ENCODE results near the gene TNIK. TPM values are rescaled to one million over a fixed set of nuclear protein-coding genes. Genes with fewer than 3 reads are reported as not detected.

Gene TNIK
- total and polyA plus RNA-seq, 2 experiments from 2014 or later: 7.4 to 13.8 TPM

- no peaks in the 10 kb centered on the region for H4K20me1 ChIP-seq (ENCODE audit: insufficient read depth, poor library complexity, severe bottlenecking)
- H3K79me2 ChIP-seq: no peaks in the 10 kb centered on the region
- H3K36me3 ChIP-seq (replicated peaks; ENCODE audit: insufficient read depth, low read depth): no peaks in the 10 kb centered on the region
- no peak for DNase-seq (ENCODE audit: low spot score)
- H3K9me3 ChIP-seq (ENCODE audit: low read depth): no peaks in the 10 kb centered on the region
- no peaks in the 10 kb centered on the region for H3K9me2 ChIP-seq (replicated peaks; ENCODE audit: insufficient read depth)
- H3K4me2 ChIP-seq: no peak overlapping the region
- no peaks in the 10 kb centered on the region for H3K27me3 ChIP-seq
- no peaks in the 10 kb centered on the region for H3K4me1 ChIP-seq (ENCODE audit: insufficient read depth)
- no peak for TF ChIP-seq CTCF (IDR thresholded peaks at IDR 0.05; ENCODE audit: poor library complexity)
- TF ChIP-seq EZH2phosphoT487 (IDR thresholded peaks at IDR 0.05; ENCODE audit: low read depth, severe bottlenecking, unreplicated experiment): no peak
- TF ChIP-seq EZH2 (IDR thresholded peaks at IDR 0.05; ENCODE audit: borderline replicate concordance): no peak
- H2AFZ ChIP-seq: no peak overlapping the region
- H3K4me3 ChIP-seq: no peak overlapping the region
- H3K27ac ChIP-seq: no peak overlapping the region
- 83% methylated on average over 2 of the region's 2 CpGs for WGBS (ENCODE audit: low lambda C conversion rate, missing lambda C conversion rate)
Observed at GRCh38 chr3:171221104-171221503, 239.1 kb downstream of the TNIK start.

- no peaks in the 10 kb centered on the region for H3K4me1 ChIP-seq (ENCODE audit: insufficient read depth)
- no peak overlapping the region for H2AFZ ChIP-seq
- no peak overlapping the region for H3K4me2 ChIP-seq
- H3K4me3 ChIP-seq: no peak overlapping the region
- H3K9me3 ChIP-seq (ENCODE audit: low read depth): no peaks in the 10 kb centered on the region
- no peak for DNase-seq (ENCODE audit: low spot score)
- no peaks in the 10 kb centered on the region for H4K20me1 ChIP-seq (ENCODE audit: insufficient read depth, poor library complexity, severe bottlenecking)
- H3K9me2 ChIP-seq (replicated peaks; ENCODE audit: insufficient read depth): no peaks in the 10 kb centered on the region
- no peaks in the 10 kb centered on the region for H3K79me2 ChIP-seq
- no peaks in the 10 kb centered on the region for H3K36me3 ChIP-seq (replicated peaks; ENCODE audit: insufficient read depth, low read depth)
- TF ChIP-seq EZH2phosphoT487 (IDR thresholded peaks at IDR 0.05; ENCODE audit: low read depth, severe bottlenecking, unreplicated experiment): no peak
- no peak for TF ChIP-seq CTCF (IDR thresholded peaks at IDR 0.05; ENCODE audit: poor library complexity)
- TF ChIP-seq EZH2 (IDR thresholded peaks at IDR 0.05; ENCODE audit: borderline replicate concordance): no peak
- H3K27ac ChIP-seq: no peak overlapping the region
- H3K27me3 ChIP-seq: no peaks in the 10 kb centered on the region
Observed at GRCh38 chr3:171219258-171219657, 240.9 kb downstream of the TNIK start.

GRCh38 chr3:171218069-171218468 is 242.1 kb downstream of the TNIK start:
- H4K20me1 ChIP-seq (ENCODE audit: insufficient read depth, poor library complexity, severe bottlenecking): no peaks in the 10 kb centered on the region
- no peak overlapping the region for H3K4me3 ChIP-seq
- H3K36me3 ChIP-seq (replicated peaks; ENCODE audit: insufficient read depth, low read depth): no peaks in the 10 kb centered on the region
- H3K27ac ChIP-seq: no peak overlapping the region
- DNase-seq (ENCODE audit: low spot score): no peak
- WGBS (ENCODE audit: low lambda C conversion rate, missing lambda C conversion rate): 70% methylated on average over 3 of the region's 3 CpGs
- no peaks in the 10 kb centered on the region for H3K79me2 ChIP-seq
- no peaks in the 10 kb centered on the region for H3K9me2 ChIP-seq (replicated peaks; ENCODE audit: insufficient read depth)
- no peak for TF ChIP-seq EZH2phosphoT487 (IDR thresholded peaks at IDR 0.05; ENCODE audit: low read depth, severe bottlenecking, unreplicated experiment)
- TF ChIP-seq EZH2 (IDR thresholded peaks at IDR 0.05; ENCODE audit: borderline replicate concordance): no peak
- TF ChIP-seq CTCF (IDR thresholded peaks at IDR 0.05; ENCODE audit: poor library complexity): no peak
- no peaks in the 10 kb centered on the region for H3K4me1 ChIP-seq (ENCODE audit: insufficient read depth)
- no peaks in the 10 kb centered on the region for H3K27me3 ChIP-seq
- H3K4me2 ChIP-seq: no peak overlapping the region
- H2AFZ ChIP-seq: no peak overlapping the region
- H3K9me3 ChIP-seq (ENCODE audit: low read depth): no peaks in the 10 kb centered on the region

GRCh38 chr3:171213907-171214306 is 246.3 kb downstream of the TNIK start:
- DNase-seq (ENCODE audit: low spot score): no peak
- H3K36me3 ChIP-seq (replicated peaks; ENCODE audit: insufficient read depth, low read depth): no peaks in the 10 kb centered on the region
- no peaks in the 10 kb centered on the region for H3K27me3 ChIP-seq
- no peaks in the 10 kb centered on the region for H3K9me3 ChIP-seq (ENCODE audit: low read depth)
- 86% methylated on average over 2 of the region's 2 CpGs for WGBS (ENCODE audit: low lambda C conversion rate, missing lambda C conversion rate)
- no peak overlapping the region for H2AFZ ChIP-seq
- TF ChIP-seq EZH2 (IDR thresholded peaks at IDR 0.05; ENCODE audit: borderline replicate concordance) (no peak), CTCF (IDR thresholded peaks at IDR 0.05; ENCODE audit: poor library complexity) (no peak), EZH2phosphoT487 (IDR thresholded peaks at IDR 0.05; ENCODE audit: low read depth, severe bottlenecking, unreplicated experiment) (no peak)
- H3K27ac ChIP-seq: no peak overlapping the region
- H3K4me3 ChIP-seq: no peak overlapping the region
- H3K4me1 ChIP-seq (ENCODE audit: insufficient read depth): no peaks in the 10 kb centered on the region
- no peaks in the 10 kb centered on the region for H4K20me1 ChIP-seq (ENCODE audit: insufficient read depth, poor library complexity, severe bottlenecking)
- no peak overlapping the region for H3K4me2 ChIP-seq
- H3K79me2 ChIP-seq: no peaks in the 10 kb centered on the region
- H3K9me2 ChIP-seq (replicated peaks; ENCODE audit: insufficient read depth): no peaks in the 10 kb centered on the region

All from hepatocyte (in vitro differentiated cells).